H1 (cell line): ENCODE measurements around the gene SLC25A22. TPM values are rescaled to one million over a fixed set of nuclear protein-coding genes. Genes with fewer than 3 reads are reported as not detected.

Source experiments
- ATF2 ChIP-seq: IDR thresholded peaks from 2 replicates; pipeline ENCODE4 v1.6.1; 2012; ENCODE audit warnings: low read length, inconsistent platforms
- HDAC6 ChIP-seq: IDR thresholded peaks from one replicate; pipeline ENCODE4 v1.7.1; 2012; ENCODE audit warnings: low read depth, mild to moderate bottlenecking, inconsistent platforms, low read length, moderate library complexity
- KDM4A ChIP-seq: IDR thresholded peaks from one replicate; pipeline ENCODE4 v1.7.1; 2012; ENCODE audit warnings: low read depth, mild to moderate bottlenecking, moderate library complexity, low read length, inconsistent platforms; ENCODE audit not compliant: severe bottlenecking
- TCF12 ChIP-seq: IDR thresholded peaks from 2 replicates; pipeline ENCODE4 v1.6.1; 2011; ENCODE audit warnings: low read depth, mild to moderate bottlenecking, low read length
- polyA plus RNA-seq, 7 experiments: library from polyadenylated mRNA; depleted of rRNA in 3 of 7; stranded (reverse) in 5 of 7; unstranded in 2 of 7; fragments of >200 nt in 5 of 7; fragments of 200-250 nt in 2 of 7; gene quantifications; 1 replicate in 5 of 7; 2 replicates in 1 of 7; 4 replicates in 1 of 7; pipeline versions ENCODE4 v1.2.1 to v1.2.3, GENCODE V29; 2011 to 2013; ENCODE audit warnings: missing spikeins in 2 of 7, mixed read lengths in 2 of 7
- total RNA-seq: library from RNA; stranded (reverse); fragmentation: NEBNext Ultra II Directional; extraction: Animal tissue kit (Norgen Biotek cat#: 25700); gene quantifications from 2 replicates; pipeline ENCODE4 v1.2.1, GENCODE V29; 2021

The SLC25A22 gene
- total and polyA plus RNA-seq, 2 of the 8 experiments (the other 6 are each of a cell fraction or from before 2014, with no cell fraction given), result 31.5 to 48.0 TPM

- TF ChIP-seq ATF2 (no peak), TCF12 (no peak), KDM4A (peak; percentile 68), HDAC6 (no peak)
These were observed 32.4 kb upstream of the SLC25A22 start (continued) for GRCh38 chr11:830295-831117.
